ENCODE data around the gene ADGRL2.

The ADGRL2 gene

DNA sequence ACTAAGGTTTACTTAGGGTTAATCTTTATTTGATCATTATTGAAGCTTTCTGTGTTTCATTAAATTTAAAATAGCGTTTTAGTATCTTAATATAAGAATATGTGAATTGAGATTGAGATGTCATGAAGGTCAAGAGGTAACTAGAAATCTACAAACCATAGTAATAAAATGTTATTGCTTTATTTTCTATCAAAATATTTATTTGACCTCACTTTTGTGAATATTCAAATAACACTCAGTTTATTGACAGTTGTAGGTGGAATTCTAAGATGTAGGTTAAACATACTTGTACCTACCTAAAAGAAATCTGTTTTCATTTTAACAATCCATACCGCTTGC lies 5.7 kb downstream of the ADGRL2 start:
- DNase-seq = no peak

DNA sequence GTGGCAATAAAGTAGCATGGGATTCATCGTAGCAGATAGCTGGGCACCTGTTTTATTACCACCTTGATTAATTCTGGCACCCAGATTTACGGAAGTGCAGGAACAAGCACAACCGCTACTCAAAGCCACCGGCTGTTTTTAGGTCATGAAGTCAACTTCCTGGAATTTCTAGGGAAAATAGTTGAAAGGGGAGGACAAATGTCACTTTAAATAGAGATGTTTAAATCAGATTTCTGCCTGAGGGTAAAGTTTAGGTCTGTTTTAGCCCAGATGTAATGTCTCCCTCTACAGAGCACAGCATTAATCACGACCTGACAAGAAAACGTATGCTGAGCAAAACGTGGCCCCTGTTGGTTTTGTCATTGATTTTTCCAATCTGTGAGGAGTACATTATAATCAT lies 8.0 kb downstream of the ADGRL2 start:
- DNase-seq = no peak

DNA sequence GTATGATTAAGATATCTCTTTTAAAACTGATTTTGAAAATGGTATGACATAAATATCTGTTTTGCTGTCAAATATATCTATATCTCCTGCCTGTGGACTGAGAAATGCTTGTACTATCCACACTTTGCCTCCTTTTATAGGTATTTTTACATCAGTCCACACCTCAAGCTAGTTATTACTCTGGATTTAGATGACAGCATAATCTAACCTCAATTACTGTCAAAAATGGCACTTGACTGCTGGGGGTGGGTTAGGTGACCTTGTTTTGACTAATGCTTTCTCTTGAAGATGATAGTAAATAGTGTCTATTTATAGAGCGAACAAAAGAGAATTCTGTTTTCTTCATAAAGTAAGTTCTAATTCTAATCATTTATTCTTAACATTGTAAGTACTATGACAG lies 9.1 kb downstream of the ADGRL2 start:
- DNase-seq = no peak

DNA sequence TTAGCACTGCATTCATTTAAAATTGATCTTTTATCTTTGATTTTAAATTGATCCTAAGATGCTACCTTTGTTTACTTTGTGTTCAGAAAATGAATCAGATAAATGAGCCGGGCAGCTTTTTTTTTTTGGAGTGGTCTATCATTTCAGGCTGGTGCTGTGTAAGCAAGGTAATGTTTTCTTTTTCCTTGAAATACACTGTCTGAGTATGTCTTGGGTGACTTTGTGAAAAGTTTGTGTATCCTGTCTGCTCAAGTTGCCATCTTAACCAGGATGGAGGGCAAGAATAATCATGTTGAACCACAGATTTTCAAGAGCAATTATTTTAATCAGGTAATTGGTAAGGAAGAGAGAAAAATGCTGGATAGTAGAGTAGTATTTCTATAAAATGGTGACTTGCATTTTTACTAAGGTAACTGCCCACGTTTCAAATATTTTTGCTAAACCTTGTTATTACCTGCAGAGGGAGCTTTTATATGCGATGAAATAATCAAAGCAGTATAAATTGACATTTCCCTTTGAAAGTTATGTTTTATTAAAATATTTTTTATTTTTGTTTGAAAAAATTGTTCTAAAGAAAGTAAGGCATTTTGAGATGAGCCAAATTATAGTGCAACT lies 11.1 kb downstream of the ADGRL2 start:
- DNase-seq = no peak

DNA sequence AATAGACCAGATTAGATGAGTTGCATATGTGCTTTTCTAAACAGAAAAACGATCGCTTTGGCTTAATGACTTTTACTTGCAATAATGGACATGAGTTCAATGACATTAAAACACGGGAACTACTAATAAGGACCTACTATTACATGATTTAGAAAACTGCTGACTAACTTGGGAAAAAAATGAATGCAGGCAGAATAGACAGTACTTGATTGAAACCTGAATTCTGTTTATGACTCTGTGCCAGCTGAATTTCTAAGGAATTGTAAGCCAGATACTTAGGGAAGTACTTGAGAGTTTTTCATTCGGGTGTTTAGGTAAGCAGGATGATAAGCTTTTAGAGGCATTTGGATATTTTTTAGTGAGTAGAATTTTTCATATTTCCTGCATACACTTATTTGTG lies 12.0 kb downstream of the ADGRL2 start:
- DNase-seq = no peak

DNA sequence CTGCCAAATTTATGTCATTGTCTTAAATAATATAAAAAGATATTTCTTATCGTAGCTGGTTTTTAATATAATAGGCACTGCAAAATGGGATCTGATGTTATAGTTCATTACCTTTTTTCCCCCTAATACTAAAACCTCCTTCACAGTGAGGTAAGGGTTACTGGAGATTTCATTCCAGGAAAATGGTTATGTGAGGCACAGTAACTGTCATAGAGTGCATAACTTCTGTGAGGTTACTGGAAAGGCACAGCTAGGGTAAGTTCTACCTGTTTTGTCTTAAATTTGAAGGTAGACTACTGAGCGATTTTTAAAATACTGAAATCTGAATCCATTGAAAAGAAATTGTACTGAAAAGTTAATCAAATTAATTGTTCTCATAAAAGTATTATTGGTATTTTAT lies 13.0 kb downstream of the ADGRL2 start:
- DNase-seq = no peak

DNA sequence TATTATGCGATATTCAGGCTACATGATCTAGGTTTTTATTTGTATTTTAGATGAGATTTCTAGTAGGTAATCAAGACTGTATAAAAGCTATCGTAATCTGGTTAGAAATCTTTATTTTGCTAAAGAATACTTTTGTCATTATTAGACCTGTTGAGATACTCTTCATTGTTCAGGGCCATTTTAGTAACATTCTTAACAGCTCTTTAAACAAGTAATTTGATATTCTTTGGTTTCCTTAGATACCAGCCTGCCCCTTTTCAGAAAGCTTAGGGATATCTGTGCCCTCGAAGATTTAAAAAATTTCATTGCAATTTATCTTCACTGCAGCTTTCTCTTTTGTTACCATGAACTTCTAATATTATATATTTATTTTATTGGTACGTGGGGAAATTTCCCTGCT lies 18.9 kb downstream of the ADGRL2 start:
- DNase-seq = no peak

DNA sequence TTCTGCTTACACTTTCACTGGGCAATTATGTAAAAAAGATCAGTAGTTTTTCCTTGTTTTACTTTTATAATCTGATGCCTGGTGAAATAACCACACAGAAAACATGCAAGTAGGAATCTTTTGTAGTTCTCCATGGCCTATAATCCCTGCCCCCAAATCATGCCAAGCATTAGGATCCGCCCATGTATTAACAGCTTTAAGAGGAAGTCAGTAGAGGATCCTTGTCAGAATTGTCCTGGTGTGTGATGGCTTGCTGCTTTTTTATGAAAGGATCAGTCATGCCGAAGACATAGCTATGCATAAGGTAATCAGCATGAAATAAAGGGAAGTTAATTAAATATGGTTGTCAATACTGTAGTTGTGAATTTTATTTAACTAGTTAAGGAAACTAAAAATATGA lies 20.0 kb downstream of the ADGRL2 start:
- no peak for DNase-seq

DNA sequence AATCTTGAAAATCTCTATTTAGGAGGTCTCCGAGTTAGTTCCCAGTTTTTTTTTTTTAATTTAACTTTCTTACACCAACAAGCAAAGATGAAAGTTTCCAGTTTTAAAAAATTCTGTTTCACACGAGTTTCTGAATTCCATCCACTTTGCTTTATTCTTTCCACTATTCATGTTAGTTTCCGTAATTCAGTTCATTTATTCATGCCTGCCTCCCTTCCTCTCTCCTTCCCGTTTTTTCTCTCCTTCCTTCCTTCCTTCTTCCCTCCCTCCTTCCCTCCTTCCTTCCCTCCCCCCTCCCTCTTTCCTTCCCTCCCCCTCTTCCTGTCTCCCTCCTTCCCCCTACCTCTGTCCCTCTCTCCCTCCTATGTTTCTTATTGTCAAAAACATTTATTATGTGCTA lies 22.3 kb downstream of the ADGRL2 start:
- DNase-seq = no peak

DNA sequence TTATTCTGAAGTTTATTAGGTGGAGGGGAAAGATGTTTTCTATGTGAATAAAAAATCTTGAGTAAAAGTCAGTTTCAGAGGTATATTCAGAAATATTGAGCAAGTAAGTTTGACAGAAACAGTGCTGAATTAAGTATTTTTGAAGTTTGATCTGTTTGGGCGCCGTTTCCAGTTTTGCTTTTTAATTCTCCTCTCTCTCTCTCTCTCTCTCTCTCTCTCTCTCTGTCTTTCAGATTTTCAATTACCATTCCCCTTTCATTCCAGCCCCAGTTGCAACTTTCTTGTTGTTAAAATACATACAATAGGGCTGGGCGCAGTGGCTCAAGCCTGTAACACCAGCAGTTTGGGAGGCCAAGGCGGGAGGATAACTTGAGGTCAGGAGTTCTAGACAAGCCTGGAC lies 24.0 kb downstream of the ADGRL2 start:
- no peak for DNase-seq

DNA sequence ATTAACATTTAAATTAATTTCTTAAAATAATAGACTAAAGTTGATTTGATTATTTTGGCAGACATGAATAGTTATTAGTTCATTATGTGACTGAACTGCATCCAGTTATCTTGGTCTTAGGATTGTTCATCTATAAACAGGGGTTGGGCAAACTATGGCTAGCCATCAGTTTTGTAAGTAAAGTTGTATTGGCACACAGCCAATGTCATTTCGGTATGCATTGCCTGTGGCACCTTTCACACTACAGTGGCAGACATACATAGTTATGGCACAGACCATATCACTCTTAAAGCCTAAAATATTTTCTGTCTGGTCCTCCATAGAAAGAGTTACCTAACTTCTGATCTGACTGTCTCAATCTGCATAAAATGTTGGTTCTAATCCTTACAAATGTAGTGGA lies 27.2 kb downstream of the ADGRL2 start:
- no peak for DNase-seq

DNA sequence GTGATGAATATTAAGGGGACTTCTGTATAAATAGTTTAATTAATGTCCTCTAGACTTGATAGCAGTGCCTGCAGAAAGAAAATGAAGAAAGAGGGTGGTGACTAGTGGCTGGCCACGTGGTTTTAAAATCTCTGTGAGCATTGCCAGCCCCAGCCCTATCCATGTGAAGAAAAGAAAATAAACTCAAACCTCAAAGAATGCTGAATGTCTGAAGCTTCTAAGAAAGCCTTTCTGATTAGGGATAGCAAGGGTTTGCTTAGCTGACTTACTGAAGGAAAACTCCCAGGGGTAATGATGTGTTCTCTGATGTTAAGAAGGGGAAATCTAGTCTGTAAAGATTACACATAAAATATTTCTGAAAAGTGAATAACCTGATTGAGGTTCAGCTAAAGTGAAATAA lies 31.8 kb downstream of the ADGRL2 start:
- DNase-seq = no peak

DNA sequence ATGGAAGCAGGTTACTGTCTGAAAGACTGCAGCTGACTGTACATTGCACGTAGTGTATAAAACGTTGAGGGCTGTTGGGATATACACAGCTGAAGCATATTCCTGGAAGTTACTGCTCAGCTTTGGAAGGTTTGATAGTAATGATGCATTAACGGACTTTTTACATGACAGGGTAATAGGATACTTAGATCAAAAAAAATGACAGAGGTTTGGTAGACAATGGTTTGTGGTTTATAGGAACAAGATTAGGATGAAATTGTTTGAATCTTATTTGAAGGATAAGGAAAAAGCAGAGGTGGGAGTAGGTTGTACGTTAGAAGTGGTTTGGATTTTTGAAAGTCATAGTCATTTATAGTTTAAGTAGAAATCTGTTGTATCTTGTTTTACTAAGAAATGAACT lies 33.0 kb downstream of the ADGRL2 start:
- DNase-seq = no peak

DNA sequence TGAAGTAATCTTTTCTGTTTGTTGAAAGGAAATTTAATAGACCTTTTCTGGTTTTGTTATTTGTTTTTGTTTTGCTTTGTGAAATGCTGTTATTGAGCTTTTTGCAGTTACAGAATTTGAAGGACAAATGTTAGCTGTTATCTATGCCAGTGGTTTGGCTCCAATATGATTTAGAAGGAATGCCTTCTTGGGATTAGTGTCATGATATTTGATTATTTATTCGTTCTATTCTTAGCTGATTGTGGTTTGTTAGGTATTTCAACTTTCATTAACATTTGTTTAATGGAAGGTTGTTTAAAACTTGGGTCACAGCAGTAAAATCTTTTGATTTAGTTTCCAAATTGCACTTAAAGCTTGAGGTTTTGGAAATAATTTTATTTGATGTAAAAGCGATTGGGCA lies 33.5 kb downstream of the ADGRL2 start:
- no peak for DNase-seq

DNA sequence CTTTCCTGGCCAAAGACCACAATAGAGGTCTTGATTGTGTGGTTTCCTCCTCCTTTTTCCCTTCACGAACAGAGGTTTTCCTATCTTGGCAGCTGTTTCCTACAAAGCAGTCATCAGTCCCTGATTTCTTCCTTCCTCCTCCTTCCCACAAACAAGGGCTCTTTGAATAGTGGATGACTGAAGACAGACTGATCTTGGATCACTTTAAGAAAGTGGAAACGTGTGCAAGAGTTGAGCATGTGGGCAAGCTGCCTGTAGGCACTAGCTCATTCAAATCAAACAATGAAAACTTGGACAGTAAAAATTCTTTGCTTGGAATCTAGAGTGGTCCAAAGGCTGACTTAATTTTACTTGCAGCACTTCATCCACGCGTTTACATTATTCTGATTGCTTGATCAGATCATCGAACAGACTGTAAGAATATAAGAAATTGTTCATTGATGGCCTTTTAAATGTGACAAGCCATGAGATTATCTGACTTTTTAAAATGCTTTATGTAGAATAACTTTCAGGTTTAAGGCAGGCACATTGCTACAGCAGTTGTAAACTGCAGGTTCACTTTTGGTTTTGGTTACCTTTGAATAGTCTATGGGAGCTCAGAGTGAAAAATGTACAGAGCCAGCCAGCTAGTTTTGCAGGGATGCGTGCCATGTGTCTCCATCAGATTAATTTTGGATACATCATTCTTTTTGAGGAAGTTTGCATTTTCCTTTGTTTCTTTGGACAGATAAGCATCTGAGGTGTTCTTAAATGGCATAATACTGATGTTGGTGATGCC lies 34.4 kb downstream of the ADGRL2 start:
- no peak for DNase-seq

DNA sequence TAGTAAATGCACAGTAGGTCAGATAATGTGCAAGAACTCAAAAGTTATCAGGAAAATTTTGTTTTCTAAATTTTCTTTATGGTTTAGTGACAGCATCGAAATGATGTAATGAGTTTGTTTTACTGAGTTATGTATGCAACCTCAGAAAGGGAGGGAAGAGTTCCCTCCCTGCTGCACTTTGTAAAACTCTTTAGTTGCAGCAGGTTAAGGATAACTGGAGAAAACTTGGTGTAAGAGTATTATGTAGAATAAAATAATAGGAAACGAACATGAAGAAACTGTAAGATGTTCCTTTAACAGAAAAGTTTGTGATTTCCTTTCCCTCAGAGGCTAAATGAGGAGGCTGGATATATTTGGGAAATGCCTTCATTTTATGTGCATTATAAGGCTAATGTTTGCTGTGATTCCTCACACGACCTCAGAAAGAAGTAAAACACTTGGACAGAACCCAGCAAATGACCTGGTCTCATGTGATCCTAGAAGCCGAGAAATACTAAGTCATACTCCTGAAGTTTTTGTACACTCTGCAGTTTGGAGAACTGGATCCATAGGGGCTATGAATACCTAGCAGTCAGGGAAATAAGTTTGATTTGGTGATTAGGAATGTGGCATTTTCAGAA lies 35.4 kb downstream of the ADGRL2 start:
- DNase-seq = no peak

DNA sequence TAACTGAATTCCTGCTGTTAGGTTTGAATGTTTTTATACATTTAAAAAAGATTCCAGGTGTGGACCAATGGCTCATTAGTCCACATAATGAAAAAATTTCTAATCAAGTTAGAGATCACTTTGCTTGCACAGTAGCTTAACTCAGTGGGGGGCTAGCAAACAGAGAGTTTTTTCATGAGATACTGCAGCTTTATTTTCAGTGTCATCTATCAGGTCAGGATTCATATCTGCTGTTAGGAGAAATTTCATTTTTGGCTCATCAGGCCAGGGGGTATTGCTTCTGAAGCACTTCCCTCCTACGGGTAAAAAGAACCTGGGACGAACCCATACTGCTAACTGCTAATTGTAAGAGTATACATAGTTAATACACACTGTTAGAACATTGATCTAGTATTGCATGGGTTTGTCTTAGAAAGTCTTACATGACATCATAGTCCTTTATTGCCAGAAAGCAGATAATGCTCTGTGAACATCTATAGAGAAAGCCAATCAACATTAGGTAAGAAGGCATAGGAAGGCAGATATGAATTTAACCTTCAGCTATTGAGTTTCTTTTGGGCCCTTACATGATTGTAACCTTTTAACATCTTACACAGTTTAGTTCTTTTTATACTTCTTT lies 38.0 kb downstream of the ADGRL2 start:
- no peak for DNase-seq

DNA sequence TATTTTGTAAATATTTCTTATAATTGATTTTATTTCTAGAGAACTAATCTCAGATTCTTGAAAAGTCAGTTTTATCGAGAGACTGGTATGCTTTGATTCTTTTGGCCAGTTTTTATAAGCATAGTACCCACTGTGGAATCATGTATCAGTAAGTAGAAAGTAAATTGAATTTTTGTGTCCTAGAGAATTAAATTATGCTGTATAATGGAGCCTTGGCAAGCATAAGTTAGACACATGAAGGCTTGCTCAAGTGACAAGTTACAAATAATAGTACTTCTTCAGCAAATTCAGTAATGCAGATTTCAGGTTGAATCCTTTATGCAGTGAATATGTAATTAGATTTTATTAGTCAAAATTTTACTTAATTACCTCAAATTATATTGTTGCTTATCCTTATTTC lies 40.1 kb downstream of the ADGRL2 start:
- no peak for DNase-seq

DNA sequence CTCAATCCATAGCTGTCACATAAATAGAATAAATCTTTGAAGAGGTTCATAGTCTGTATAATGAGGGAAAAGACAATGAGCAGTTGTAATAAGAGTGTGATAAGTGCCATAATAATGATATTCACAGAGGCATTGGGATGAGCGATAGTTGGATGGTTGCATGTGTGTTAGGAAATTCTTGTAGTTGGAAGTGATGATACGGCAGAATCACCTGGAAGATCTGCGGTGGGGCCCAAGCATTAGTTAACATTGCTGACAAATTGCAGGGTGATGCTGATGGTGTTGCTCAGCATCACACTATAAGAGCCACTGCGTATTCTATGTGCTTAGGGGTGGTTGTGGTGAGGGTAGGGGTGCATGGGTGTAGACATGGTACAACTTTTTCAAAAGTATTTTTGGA lies 41.1 kb downstream of the ADGRL2 start:
- DNase-seq = no peak

DNA sequence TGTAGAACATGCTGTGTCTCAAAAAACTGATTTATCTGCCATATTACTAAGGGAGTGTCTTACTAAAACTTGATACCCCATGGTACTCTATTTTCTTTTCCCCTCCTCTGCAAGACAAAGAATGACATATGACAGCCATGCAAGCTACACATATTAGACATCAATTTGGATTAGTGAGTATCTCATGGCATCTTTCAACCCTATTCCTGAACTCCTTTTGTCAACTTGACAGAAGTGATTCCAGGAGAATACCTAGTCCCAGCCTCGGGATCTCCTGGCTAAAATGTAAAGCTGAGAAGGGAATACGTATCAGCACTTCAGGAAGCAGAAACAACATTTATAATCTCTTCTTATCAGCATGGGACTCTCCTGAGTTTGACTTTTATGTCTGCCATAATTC lies 43.7 kb downstream of the ADGRL2 start:
- DNase-seq = no peak

DNA sequence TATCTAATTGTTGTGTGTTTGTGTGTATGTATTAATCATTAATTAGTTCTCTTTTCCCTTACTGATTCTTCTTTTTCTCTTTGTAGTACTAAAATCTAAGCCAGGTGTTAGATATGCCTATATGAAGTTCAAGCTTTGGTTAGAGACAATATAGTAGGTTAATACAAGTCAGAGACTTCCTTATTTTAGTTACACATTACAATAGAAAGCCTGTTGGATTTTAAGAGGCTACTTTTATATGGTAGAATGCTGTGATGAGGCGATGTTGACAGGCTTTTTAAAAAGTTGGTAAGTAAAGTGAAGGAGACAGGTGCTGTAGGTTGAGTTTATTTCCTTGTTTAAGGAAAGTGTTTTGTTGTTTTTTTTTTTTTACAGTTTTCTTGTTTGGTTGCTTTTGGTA lies 45.9 kb downstream of the ADGRL2 start:
- DNase-seq = no peak

DNA sequence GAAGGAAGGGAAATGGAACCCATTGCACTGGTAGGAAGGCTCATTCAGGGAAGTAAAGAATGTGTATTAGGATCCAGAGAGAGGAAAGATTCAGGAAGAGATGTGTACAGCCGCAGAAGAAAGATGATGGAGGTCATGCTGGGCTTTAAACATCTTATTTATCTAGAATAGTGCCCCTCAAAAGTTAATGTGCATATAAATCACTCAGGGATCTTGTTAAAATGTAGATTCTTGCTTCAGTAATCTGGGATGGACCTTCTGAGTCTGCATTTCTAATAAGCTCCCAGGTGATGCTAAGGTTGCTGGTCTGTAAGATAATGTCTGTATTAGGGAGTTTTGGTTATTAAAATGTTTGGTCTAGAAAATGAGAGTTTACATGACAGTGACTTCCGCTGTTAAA lies 46.3 kb downstream of the ADGRL2 start:
- DNase-seq = no peak

DNA sequence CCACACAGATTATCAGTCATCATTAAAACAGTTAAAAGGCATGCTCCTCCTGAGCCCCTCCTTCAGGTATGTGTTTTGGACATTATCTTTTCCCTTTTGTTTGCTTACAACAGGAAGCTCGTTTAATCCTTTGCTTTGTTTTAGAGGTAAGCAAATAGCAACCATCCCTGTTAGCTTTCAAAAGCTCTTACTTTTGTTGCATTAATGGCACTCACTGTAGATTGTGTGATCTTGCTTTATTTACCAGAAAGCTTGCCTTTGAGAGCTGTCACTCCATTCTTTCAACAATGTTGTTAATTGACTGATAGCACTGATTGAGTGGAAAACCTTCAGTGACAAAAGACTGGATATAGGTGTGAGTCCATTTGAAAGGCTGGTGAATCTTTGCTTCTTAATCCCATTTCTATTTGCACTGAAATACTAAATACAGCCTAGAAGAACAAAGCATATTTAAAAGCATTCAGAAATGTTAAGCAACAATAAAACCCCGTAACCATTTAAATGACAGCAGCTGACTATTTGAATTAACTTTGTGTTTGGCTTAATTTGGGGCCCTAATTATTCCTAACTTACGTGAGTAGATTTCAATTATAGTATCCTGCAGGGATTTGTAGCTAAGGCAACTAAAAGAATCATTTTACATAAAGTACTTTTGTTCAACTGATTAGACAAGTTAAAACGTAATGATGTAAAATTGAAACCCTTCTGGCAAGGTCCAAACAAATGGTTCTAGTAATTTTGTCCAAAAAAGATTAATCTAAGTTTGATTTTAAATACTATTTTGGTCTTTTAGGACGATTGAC lies 48.3 kb downstream of the ADGRL2 start:
- no peak for DNase-seq

Measured in CD4-positive, alpha-beta T cell treated with Interleukin-17A for 4 hours (primary cell).